Bronchus fibroblast of lung (primary cell): ENCODE data around the gene VIT. TPM values are rescaled to one million over a fixed set of nuclear protein-coding genes. Genes with fewer than 3 reads are reported as not detected.

ENCODE experiments used
- total RNA-seq: library from RNA; depleted of rRNA; stranded (reverse); fragments of >200 nt; gene quantifications from 2 replicates; pipeline ENCODE4 v1.2.3, GENCODE V29; 2015

VIT gene
- total RNA-seq = not detected in 2 replicates

GRCh38 chr2:36696533-36696932 lies at the start of gene VIT:
TSS of gene VIT (plus strand) at chr2:36696707. CDS start at chr2:36716371, 19,664 bp downstream.

Other genes with a start within 250 kb of the VIT start
- 32.9 and 48.4 TPM in 2 replicates for gene FEZ2, start 98.5 kb upstream of the VIT start, total RNA-seq